HL-60/S4 treated with phorbol 12-myristate 13-acetate at 8.2 ng/mL for 4 days and 3 days (cell line): ENCODE data around the gene PIGO.

Experiments
- in situ Hi-C: fragments of 300-500 bp; cut with MboI; formaldehyde crosslinking; loops from 2 replicates; pipeline ENCODE4 v1.15.0; 2022; ENCODE audit warnings: low sequenced_read_pairs

Gene PIGO

GRCh38 chr9:35107297-35108290 is 11.2 kb upstream of the PIGO start:
- in situ Hi-C loops: loop anchor here (25.0 kb wide), 1 partner anchor 445 kb away; the partner anchor contains the start of genes CCL27 and IL11RA

- in situ Hi-C loops: loop anchor here (25.0 kb wide), 1 partner anchor 444 kb away; the partner anchor contains the start of genes CCL27 and IL11RA
These were observed 9.9 kb upstream of the PIGO start for GRCh38 chr9:35106343-35106730.

- in situ Hi-C loops: loop anchor here (25.0 kb wide), 1 partner anchor 443 kb away; the partner anchor contains the start of genes CCL27 and IL11RA
These were observed 9.4 kb upstream of the PIGO start for GRCh38 chr9:35105571-35106342.

GRCh38 chr9:35105126-35105525 is 8.7 kb upstream of the PIGO start:
- in situ Hi-C loops: loop anchor here (25.0 kb wide), 1 partner anchor 443 kb away; the partner anchor contains the start of genes CCL27 and IL11RA

GRCh38 chr9:35104586-35104985 is 8.2 kb upstream of the PIGO start:
- in situ Hi-C loops: loop anchor here (25.0 kb wide), 1 partner anchor 442 kb away; the partner anchor contains the start of genes CCL27 and IL11RA

- in situ Hi-C loops: loop anchor here (25.0 kb wide), 1 partner anchor 441 kb away; the partner anchor contains the start of genes CCL27 and IL11RA
These were observed 7.3 kb upstream of the PIGO start for GRCh38 chr9:35103660-35104191.

GRCh38 chr9:35102769-35103659 is 6.6 kb upstream of the PIGO start, which contains the start of gene STOML2:
STOML2 (minus strand) TSS chr9:35103131; CDS start chr9:35103094, 37 bp downstream.
- in situ Hi-C loops: loop anchor here (25.0 kb wide), 1 partner anchor 441 kb away; the partner anchor contains the start of genes CCL27 and IL11RA

- in situ Hi-C loops: loop anchor here (25.0 kb wide), 1 partner anchor 440 kb away; the partner anchor contains the start of genes CCL27 and IL11RA
These were observed 6.0 kb upstream of the PIGO start for GRCh38 chr9:35102465-35102768.

GRCh38 chr9:35097573-35097972 is 1.2 kb upstream of the PIGO start:
- in situ Hi-C loops: no loop called here

- in situ Hi-C loops: no loop called here
These were observed 4.9 kb downstream of the PIGO start for GRCh38 chr9:35091536-35091935.

- in situ Hi-C loops: no loop called here
These were observed 7.0 kb downstream of the PIGO start for GRCh38 chr9:35089434-35089833.

GRCh38 chr9:35085078-35085477 is 11.3 kb downstream of the PIGO start:
- in situ Hi-C loops: no loop called here

- in situ Hi-C loops: no loop called here
These were observed 16.7 kb downstream of the PIGO start, which contains the start of gene FANCG for GRCh38 chr9:35079426-35080341. FANCG (minus strand) TSS chr9:35079942; CDS start chr9:35079524, 418 bp downstream.

GRCh38 chr9:35079041-35079425 is 17.4 kb downstream of the PIGO start:
- in situ Hi-C loops: no loop called here

GRCh38 chr9:35078066-35078465 is 18.3 kb downstream of the PIGO start:
- in situ Hi-C loops: no loop called here

- in situ Hi-C loops: no loop called here
These were observed 19.5 kb downstream of the PIGO start for GRCh38 chr9:35076848-35077247.

- in situ Hi-C loops: no loop called here
These were observed 21.0 kb downstream of the PIGO start for GRCh38 chr9:35075358-35075757.

- in situ Hi-C loops: loop anchor here (25.0 kb wide), 1 partner anchor 638 kb away; no protein-coding TSS in a partner anchor
These were observed 21.6 kb downstream of the PIGO start for GRCh38 chr9:35074791-35075190.
